ENCODE results near the gene IGSF9.
A peak's percentile ranks its signal among the peaks of the same experiment; 100 is the strongest.

The IGSF9 gene, protein sequence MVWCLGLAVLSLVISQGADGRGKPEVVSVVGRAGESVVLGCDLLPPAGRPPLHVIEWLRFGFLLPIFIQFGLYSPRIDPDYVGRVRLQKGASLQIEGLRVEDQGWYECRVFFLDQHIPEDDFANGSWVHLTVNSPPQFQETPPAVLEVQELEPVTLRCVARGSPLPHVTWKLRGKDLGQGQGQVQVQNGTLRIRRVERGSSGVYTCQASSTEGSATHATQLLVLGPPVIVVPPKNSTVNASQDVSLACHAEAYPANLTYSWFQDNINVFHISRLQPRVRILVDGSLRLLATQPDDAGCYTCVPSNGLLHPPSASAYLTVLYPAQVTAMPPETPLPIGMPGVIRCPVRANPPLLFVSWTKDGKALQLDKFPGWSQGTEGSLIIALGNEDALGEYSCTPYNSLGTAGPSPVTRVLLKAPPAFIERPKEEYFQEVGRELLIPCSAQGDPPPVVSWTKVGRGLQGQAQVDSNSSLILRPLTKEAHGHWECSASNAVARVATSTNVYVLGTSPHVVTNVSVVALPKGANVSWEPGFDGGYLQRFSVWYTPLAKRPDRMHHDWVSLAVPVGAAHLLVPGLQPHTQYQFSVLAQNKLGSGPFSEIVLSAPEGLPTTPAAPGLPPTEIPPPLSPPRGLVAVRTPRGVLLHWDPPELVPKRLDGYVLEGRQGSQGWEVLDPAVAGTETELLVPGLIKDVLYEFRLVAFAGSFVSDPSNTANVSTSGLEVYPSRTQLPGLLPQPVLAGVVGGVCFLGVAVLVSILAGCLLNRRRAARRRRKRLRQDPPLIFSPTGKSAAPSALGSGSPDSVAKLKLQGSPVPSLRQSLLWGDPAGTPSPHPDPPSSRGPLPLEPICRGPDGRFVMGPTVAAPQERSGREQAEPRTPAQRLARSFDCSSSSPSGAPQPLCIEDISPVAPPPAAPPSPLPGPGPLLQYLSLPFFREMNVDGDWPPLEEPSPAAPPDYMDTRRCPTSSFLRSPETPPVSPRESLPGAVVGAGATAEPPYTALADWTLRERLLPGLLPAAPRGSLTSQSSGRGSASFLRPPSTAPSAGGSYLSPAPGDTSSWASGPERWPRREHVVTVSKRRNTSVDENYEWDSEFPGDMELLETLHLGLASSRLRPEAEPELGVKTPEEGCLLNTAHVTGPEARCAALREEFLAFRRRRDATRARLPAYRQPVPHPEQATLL

DNA sequence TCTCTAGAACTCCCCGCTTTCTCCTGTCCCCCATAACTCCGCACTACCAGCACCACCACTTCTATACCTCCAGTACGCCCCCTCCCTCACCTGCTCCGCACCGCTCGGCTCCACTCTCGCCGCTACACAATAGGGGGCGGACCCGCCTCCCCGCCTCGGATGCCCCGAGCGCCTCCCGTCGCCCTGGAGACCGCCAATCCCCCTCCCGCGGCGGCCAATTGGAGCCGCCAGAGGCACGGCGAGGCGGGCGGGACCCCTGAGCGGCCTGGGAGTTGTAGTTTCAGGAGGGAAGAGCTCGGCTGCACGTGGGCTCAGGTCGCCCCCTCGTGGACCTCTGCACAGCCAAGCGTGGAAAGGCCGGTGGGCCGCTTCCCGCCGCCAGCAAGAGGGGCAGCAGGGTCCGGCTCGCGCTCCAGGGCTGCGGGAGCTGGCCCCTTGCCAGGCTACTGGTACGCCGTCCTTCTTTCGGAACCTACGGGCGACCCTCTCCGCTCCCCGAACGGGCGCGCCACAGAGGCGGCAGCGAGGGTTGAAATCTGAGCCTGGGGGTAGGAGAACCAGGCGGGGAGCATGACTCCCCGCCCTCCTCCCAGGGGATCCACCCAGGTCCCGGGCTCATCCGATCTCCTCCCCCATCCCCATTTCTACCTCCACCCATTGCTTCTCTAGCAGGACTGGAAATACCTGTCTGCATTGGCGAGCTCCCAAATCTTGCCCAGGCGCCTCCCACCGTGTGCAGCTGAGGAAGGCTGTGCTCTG is at the start of gene IGSF9:
Gene IGSF9 (minus strand): TSS at position 131 of the 759 bp plus-strand sequence. CDS start 2,159 bp downstream, outside the sequence.
- Histone ChIP-seq H3K27me3 (ENCODE audit: insufficient read depth, low read length) (no peaks in the 10 kb centered on the region), H3K4me1 (ENCODE audit: insufficient read depth, low read length, severe bottlenecking) (no peaks in the 10 kb centered on the region), H3K4me3 (ENCODE audit: low read depth, low read length, poor library complexity, severe bottlenecking) (no peak within 1 kb of the TSS), H3K9me2 (ENCODE audit: low read depth, low read length) (no peaks in the 10 kb centered on the region), H3K4me2 (ENCODE audit: low read length) (no peak within 1 kb of the TSS), H3K79me2 (ENCODE audit: insufficient read depth, low read length) (no peaks in the 10 kb centered on the region), H3K9me3 (ENCODE audit: low read length) (no peaks in the 10 kb centered on the region), H3K9ac (ENCODE audit: low read length) (no peak within 1 kb of the TSS), H4K20me1 (ENCODE audit: insufficient read depth, low read length) (no peaks in the 10 kb centered on the region), H2AFZ (ENCODE audit: low read length) (no peak within 1 kb of the TSS), H3K27ac (ENCODE audit: low read depth, low read length, poor library complexity, severe bottlenecking) (no peak within 1 kb of the TSS), H3K36me3 (ENCODE audit: insufficient read depth, low read length) (no peaks in the 10 kb centered on the region), H3F3A (ENCODE audit: insufficient read depth, low read length) (no peaks in the 10 kb centered on the region)
- TF ChIP-seq EZH2 (IDR thresholded peaks at IDR 0.05; ENCODE audit: borderline replicate concordance, low read length) (no peak), CTCF (IDR thresholded peaks at IDR 0.05; ENCODE audit: low read length) (peak; percentile 24; the same call in 1 of the 2 replicates)

- Histone ChIP-seq H3K27ac (ENCODE audit: low read depth, low read length, poor library complexity, severe bottlenecking) (no peak overlapping the region), H3K9me3 (ENCODE audit: low read length) (no peaks in the 10 kb centered on the region), H3K4me2 (ENCODE audit: low read length) (no peak overlapping the region), H3K4me1 (ENCODE audit: insufficient read depth, low read length, severe bottlenecking) (no peaks in the 10 kb centered on the region), H3K36me3 (ENCODE audit: insufficient read depth, low read length) (no peaks in the 10 kb centered on the region), H3K9ac (ENCODE audit: low read length) (no peak overlapping the region), H4K20me1 (ENCODE audit: insufficient read depth, low read length) (no peaks in the 10 kb centered on the region), H3K4me3 (ENCODE audit: low read depth, low read length, poor library complexity, severe bottlenecking) (no peak overlapping the region), H3K79me2 (ENCODE audit: insufficient read depth, low read length) (no peaks in the 10 kb centered on the region), H3F3A (ENCODE audit: insufficient read depth, low read length) (no peaks in the 10 kb centered on the region), H2AFZ (ENCODE audit: low read length) (no peak overlapping the region), H3K9me2 (ENCODE audit: low read depth, low read length) (no peaks in the 10 kb centered on the region), H3K27me3 (ENCODE audit: insufficient read depth, low read length) (0 out of 2 replicates have a peak, but pooled peaks cover 3% of the 10 kb centered on the region)
- no peak for TF ChIP-seq CTCF (IDR thresholded peaks at IDR 0.05; ENCODE audit: low read length)
- no peak for TF ChIP-seq EZH2 (IDR thresholded peaks at IDR 0.05; ENCODE audit: borderline replicate concordance, low read length)
Measured at GRCh38 chr1:159994896-159995295, 49.5 kb upstream of the IGSF9 start.

DNA sequence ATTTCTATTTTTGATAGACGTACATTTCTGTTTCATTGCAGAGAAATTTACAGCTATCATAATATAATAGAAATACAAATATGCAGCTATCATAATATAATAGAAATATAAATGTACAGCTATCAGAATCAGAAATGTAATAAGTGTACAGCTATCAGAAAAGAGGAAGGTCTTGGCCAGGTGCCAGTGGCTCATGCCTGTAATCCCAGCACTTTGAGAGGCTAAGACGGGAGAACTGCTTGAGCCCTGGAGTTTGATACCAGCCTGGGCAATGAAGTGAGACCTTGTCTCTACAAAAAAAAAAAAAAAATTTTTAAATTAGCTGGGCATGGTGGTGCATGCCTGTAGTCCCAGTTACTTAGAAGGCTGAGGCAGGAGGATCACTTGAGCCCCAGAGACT is 48.5 kb upstream of the IGSF9 start:
- H3K9me3 ChIP-seq (ENCODE audit: low read length): no peaks in the 10 kb centered on the region
- no peak overlapping the region for H3K4me3 ChIP-seq (ENCODE audit: low read depth, low read length, poor library complexity, severe bottlenecking)
- no peaks in the 10 kb centered on the region for H3K36me3 ChIP-seq (ENCODE audit: insufficient read depth, low read length)
- no peak overlapping the region for H3K9ac ChIP-seq (ENCODE audit: low read length)
- no peaks in the 10 kb centered on the region for H3K4me1 ChIP-seq (ENCODE audit: insufficient read depth, low read length, severe bottlenecking)
- H3F3A ChIP-seq (ENCODE audit: insufficient read depth, low read length): no peaks in the 10 kb centered on the region
- TF ChIP-seq CTCF (IDR thresholded peaks at IDR 0.05; ENCODE audit: low read length): no peak
- TF ChIP-seq EZH2 (IDR thresholded peaks at IDR 0.05; ENCODE audit: borderline replicate concordance, low read length): no peak
- H3K4me2 ChIP-seq (ENCODE audit: low read length): no peak overlapping the region
- no peaks in the 10 kb centered on the region for H4K20me1 ChIP-seq (ENCODE audit: insufficient read depth, low read length)
- no peak overlapping the region for H3K27ac ChIP-seq (ENCODE audit: low read depth, low read length, poor library complexity, severe bottlenecking)
- no peaks in the 10 kb centered on the region for H3K9me2 ChIP-seq (ENCODE audit: low read depth, low read length)
- no peak overlapping the region for H2AFZ ChIP-seq (ENCODE audit: low read length)
- 0 out of 2 replicates have a peak, but pooled peaks cover 3% of the 10 kb centered on the region for H3K27me3 ChIP-seq (ENCODE audit: insufficient read depth, low read length)
- H3K79me2 ChIP-seq (ENCODE audit: insufficient read depth, low read length): no peaks in the 10 kb centered on the region
